Measurements from ENCODE around the gene ZNF335.

- TF ChIP-seq CTCF (IDR thresholded peaks at IDR 0.05; ENCODE audit: extremely low read depth in 1 of 2, insufficient read depth in 1 of 2, low read depth in 1 of 2, low read length in 2 of 2): peak; percentile 32 to 42
- no peak for TF ChIP-seq EZH2 (IDR thresholded peaks at IDR 0.05; ENCODE audit: borderline replicate concordance, low read depth, low read length, severe bottlenecking)
- no peak for TF ChIP-seq POLR2A (IDR thresholded peaks at IDR 0.05; ENCODE audit: low read depth, low read length)
- no peak for TF ChIP-seq POLR2AphosphoS5 (IDR thresholded peaks at IDR 0.05; ENCODE audit: insufficient read depth, low read depth, low read length)
- no peak for TF ChIP-seq FOS (IDR thresholded peaks at IDR 0.05; ENCODE audit: borderline replicate concordance, insufficient read depth, low read length)
Measured at GRCh38 chr20:46011631-46012482, 39.9 kb upstream of the ZNF335 start.
